H1 (cell line): Measurements from ENCODE around the gene GRM7. TPM values are rescaled to one million over a fixed set of nuclear protein-coding genes. Genes with fewer than 3 reads are reported as not detected.

Experiments used
- BRCA1 ChIP-seq: IDR thresholded peaks from 2 replicates; pipeline ENCODE4 v1.6.1; 2012; ENCODE audit warnings: low read depth, low read length, improper control_type of control experiment
- CHD2 ChIP-seq: IDR thresholded peaks from 2 replicates; pipeline ENCODE4 v1.6.1; 2012; ENCODE audit warnings: low read length, improper control_type of control experiment
- CTBP2 ChIP-seq: IDR thresholded peaks from 2 replicates; pipeline ENCODE4 v1.7.0; 2011; ENCODE audit warnings: borderline replicate concordance, mild to moderate bottlenecking, moderate library complexity, mixed read lengths, low read length; ENCODE audit not compliant: insufficient read depth, insufficient read length
- FOSL1 ChIP-seq: IDR thresholded peaks from 2 replicates; pipeline ENCODE4 v1.6.1; 2011; ENCODE audit warnings: mild to moderate bottlenecking, low read depth, low read length, moderate library complexity; ENCODE audit not compliant: insufficient read depth
- NANOG ChIP-seq: IDR thresholded peaks from 2 replicates; pipeline ENCODE4 v1.6.1; 2011; ENCODE audit warnings: low read length, low read depth, mild to moderate bottlenecking, inconsistent platforms; ENCODE audit not compliant: insufficient read depth, poor library complexity, severe bottlenecking
- TAF1 ChIP-seq: IDR thresholded peaks from 2 replicates; pipeline ENCODE4 v1.6.1; 2011; ENCODE audit warnings: mild to moderate bottlenecking, low read depth, low read length
- polyA plus RNA-seq, 7 experiments: library from polyadenylated mRNA; depleted of rRNA in 3 of 7; stranded (reverse) in 5 of 7; unstranded in 2 of 7; fragments of >200 nt in 5 of 7; fragments of 200-250 nt in 2 of 7; gene quantifications; 1 replicate in 5 of 7; 2 replicates in 1 of 7; 4 replicates in 1 of 7; pipeline versions ENCODE4 v1.2.1 to v1.2.3, GENCODE V29; 2011 to 2013; ENCODE audit warnings: missing spikeins in 2 of 7, mixed read lengths in 2 of 7
- total RNA-seq: library from RNA; stranded (reverse); fragmentation: NEBNext Ultra II Directional; extraction: Animal tissue kit (Norgen Biotek cat#: 25700); gene quantifications from 2 replicates; pipeline ENCODE4 v1.2.1, GENCODE V29; 2021

The GRM7 gene
- total and polyA plus RNA-seq, 2 of the 8 experiments (the other 6 are each of a cell fraction or from before 2014, with no cell fraction given): 0.17 to 0.24 TPM

DNA sequence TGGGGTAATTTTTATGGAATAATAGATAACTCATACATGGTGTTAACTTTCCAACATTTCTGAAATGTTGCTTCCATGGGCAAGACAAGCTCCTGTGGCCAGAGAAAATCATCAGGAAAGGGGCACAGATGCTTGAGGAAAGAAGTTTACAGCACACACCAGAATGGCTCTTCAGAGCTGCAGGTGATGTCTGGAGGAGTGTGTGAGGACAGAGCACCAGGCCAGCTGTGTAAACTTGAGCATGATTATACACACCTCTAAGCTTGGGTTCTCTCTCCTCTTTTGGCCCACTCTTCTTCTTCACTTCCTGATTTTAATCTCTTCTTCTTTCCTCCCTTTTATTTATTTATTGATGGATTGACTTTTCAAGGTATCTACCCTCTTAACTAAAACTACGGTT lies 676.0 kb downstream of the GRM7 start (continued):
- TF ChIP-seq CTBP2 (no peak), TAF1 (no peak), BRCA1 (no peak), NANOG (no peak), FOSL1 (no peak), CHD2 (no peak)
